ENCODE data around the gene MBNL1. TPM values are rescaled to one million over a fixed set of nuclear protein-coding genes. Genes with fewer than 3 reads are reported as not detected.
A peak's percentile ranks its signal among the peaks of the same experiment; 100 is the strongest.

MBNL1 gene
- polyA plus RNA-seq, 3 donors = 190 to 204 (median 191) TPM

GRCh38 chr3:152254041-152254440 lies 14.7 kb upstream of the MBNL1 start:
- DNase-seq = peak in 2 of 3 donors; percentile 30 to 55
- 0% methylated on average over 2 of the region's 2 CpGs for WGBS (ENCODE audit: insufficient coverage)
- Histone ChIP-seq H3K9me3 (replicated peaks in 1 of 2; ENCODE audit: control insufficient read depth in 1 of 2, insufficient read depth in 1 of 2, low read length in 2 of 2) (no peaks in the 10 kb centered on the region), H3K4me2 (replicated peaks; ENCODE audit: extremely low read depth, low read length, poor library complexity, severe bottlenecking) (peak overlapping the region; percentile 61), H3K27ac (ENCODE audit: low read depth in 1 of 2, low read length in 2 of 2) (peak overlapping the region in 1 of 2 donors; percentile 67), H2AFZ (ENCODE audit: insufficient read depth, low read depth, low read length, poor library complexity, severe bottlenecking) (no peak overlapping the region), H3K4me1 (ENCODE audit: control insufficient read depth in 1 of 2, insufficient read depth in 2 of 2, low read length in 2 of 2) (peaks cover 65 to 79% of the 10 kb centered on the region in 2 donors), H3K9ac (ENCODE audit: insufficient read depth, low read length, poor library complexity, severe bottlenecking) (no peak overlapping the region), H3K36me3 (replicated peaks in 1 of 2; ENCODE audit: control insufficient read depth in 1 of 2, insufficient read depth in 2 of 2, low read length in 2 of 2) (no peaks in the 10 kb centered on the region), H4K20me1 (ENCODE audit: insufficient read depth, low read length) (peaks cover 43% of the 10 kb centered on the region), H3K79me2 (ENCODE audit: insufficient read depth, low read length) (peaks cover 91% of the 10 kb centered on the region), H3K4me3 (replicated peaks in 1 of 3; ENCODE audit: low read depth in 2 of 3, low read length in 3 of 3) (peak overlapping the region in 1 of 3 experiments; percentile 50), H3K27me3 (ENCODE audit: control insufficient read depth in 2 of 2, insufficient read depth in 2 of 2, low read length in 2 of 2) (no peaks in the 10 kb centered on the region)
- intact Hi-C loops (cut with micrococcal nuclease) = no loop called here
- H3K27ac Mint-ChIP-seq = peak overlapping the region; percentile 86 to 97 (median 93)
- peaks cover under 1 to 12% of the 10 kb centered on the region in 2 donors for H3K36me3 Mint-ChIP-seq
- TF ChIP-seq CTCF (IDR thresholded peaks at IDR 0.05) = no peak
- H3K4me1 Mint-ChIP-seq = peaks cover 71% of the 10 kb centered on the region
- H3K27me3 Mint-ChIP-seq (ENCODE audit: low read depth in 3 of 3) = no peaks in the 10 kb centered on the region
- peak overlapping the region; percentile 10 to 36 for H3K4me3 Mint-ChIP-seq
- no peaks in the 10 kb centered on the region for H3K9me3 Mint-ChIP-seq

- no peak overlapping the region for H3K4me3 ChIP-seq (replicated peaks in 1 of 3; ENCODE audit: low read depth in 2 of 3, low read length in 3 of 3)
- H3K27ac Mint-ChIP-seq = peak overlapping the region in 6 of 7 donors; percentile 79 to 96 (median 88)
- intact Hi-C loops (cut with micrococcal nuclease) = no loop called here
- no peak overlapping the region for H2AFZ ChIP-seq (ENCODE audit: insufficient read depth, low read depth, low read length, poor library complexity, severe bottlenecking)
- H3K27me3 ChIP-seq (ENCODE audit: control insufficient read depth in 2 of 2, insufficient read depth in 2 of 2, low read length in 2 of 2) = no peaks in the 10 kb centered on the region
- H3K4me1 ChIP-seq (ENCODE audit: control insufficient read depth in 1 of 2, insufficient read depth in 2 of 2, low read length in 2 of 2) = peaks cover 74 to 92% of the 10 kb centered on the region in 2 donors
- no peak for DNase-seq
- no peak overlapping the region for H3K4me2 ChIP-seq (replicated peaks; ENCODE audit: extremely low read depth, low read length, poor library complexity, severe bottlenecking)
- H3K4me3 Mint-ChIP-seq = no peak overlapping the region
- H3K9me3 ChIP-seq (replicated peaks in 1 of 2; ENCODE audit: control insufficient read depth in 1 of 2, insufficient read depth in 1 of 2, low read length in 2 of 2) = no peaks in the 10 kb centered on the region
- 100% methylated on average over 1 of the region's 1 CpG for WGBS (ENCODE audit: insufficient coverage)
- no peaks in the 10 kb centered on the region for H3K27me3 Mint-ChIP-seq (ENCODE audit: low read depth in 3 of 3)
- TF ChIP-seq CTCF (IDR thresholded peaks at IDR 0.05) = no peak
- H3K4me1 Mint-ChIP-seq = peaks cover 79% of the 10 kb centered on the region
- H3K9ac ChIP-seq (ENCODE audit: insufficient read depth, low read length, poor library complexity, severe bottlenecking) = no peak overlapping the region
- peak overlapping the region in 1 of 2 donors; percentile 92 for H3K27ac ChIP-seq (ENCODE audit: low read depth in 1 of 2, low read length in 2 of 2)
- H4K20me1 ChIP-seq (ENCODE audit: insufficient read depth, low read length) = peaks cover 43% of the 10 kb centered on the region
- peaks cover 99% of the 10 kb centered on the region for H3K79me2 ChIP-seq (ENCODE audit: insufficient read depth, low read length)
- no peaks in the 10 kb centered on the region for H3K9me3 Mint-ChIP-seq
- no peaks in the 10 kb centered on the region for H3K36me3 ChIP-seq (replicated peaks in 1 of 2; ENCODE audit: control insufficient read depth in 1 of 2, insufficient read depth in 2 of 2, low read length in 2 of 2)
- peaks cover 5 to 16% of the 10 kb centered on the region in 2 donors for H3K36me3 Mint-ChIP-seq
These were observed 13.4 kb upstream of the MBNL1 start for GRCh38 chr3:152255290-152255689.
